ENCODE data around the gene EDRF1. TPM values are rescaled to one million over a fixed set of nuclear protein-coding genes. Genes with fewer than 3 reads are reported as not detected.
"Not testable (repeated sequence)": the region's sequence is repeated elsewhere in the genome, so short reads cannot be mapped to it uniquely, and the experiment has no call there.

EDRF1 gene
- total RNA-seq, 1 experiment from 2014 or later: 63.3 TPM

DNA sequence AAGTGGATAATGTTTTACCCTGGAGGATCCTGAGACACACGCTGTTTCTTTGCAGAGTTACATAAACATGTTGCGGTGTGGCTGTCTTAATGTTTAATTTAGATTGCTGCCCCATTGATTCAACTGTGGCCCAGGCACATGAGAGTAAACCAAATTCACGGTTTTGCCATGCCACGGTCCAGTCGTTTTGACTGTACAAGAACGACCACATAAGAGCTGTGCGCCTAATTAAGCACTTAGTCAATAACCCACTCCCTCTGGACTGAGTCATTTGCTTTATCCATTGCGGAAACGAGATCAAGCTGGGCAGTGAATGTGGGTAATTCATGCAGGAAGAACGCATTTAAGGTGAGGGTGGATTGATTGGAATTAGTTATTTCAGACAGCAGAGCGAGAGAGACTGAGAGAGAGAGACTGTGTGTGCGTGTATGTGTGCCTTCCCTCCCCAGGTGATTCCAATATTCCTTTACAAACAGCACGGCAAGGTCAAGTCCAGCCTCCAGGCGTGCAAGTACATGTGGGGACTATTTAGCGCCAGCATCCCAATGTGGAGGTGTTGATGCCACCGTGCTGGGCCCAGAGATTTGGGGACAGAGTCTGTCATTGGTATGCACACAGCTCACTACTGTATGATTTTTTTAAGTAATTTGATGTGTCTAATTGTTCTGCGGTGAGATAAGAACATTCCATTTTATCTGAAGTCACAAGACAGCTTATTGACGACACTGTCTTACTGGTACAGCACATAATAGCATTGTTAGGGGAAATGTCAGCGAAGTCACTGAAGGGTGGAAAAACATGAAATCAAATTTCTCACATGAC lies 28.1 kb upstream of the EDRF1 start:
- Histone ChIP-seq H3K79me2 (ENCODE audit: low read length) (no peaks in the 10 kb centered on the region), H3K9ac (ENCODE audit: low read length) (no peak overlapping the region), H3K27ac (ENCODE audit: low read length) (no peak overlapping the region), H2AFZ (ENCODE audit: low read length) (no peak overlapping the region), H3K9me3 (ENCODE audit: low read length) (no peaks in the 10 kb centered on the region), H3K36me3 (ENCODE audit: insufficient read depth, low read length) (no peaks in the 10 kb centered on the region), H3K4me1 (ENCODE audit: low read length) (no peaks in the 10 kb centered on the region), H3K27me3 (ENCODE audit: low read length) (no peaks in the 10 kb centered on the region), H3K4me2 (ENCODE audit: low read depth, low read length, poor library complexity, severe bottlenecking) (no peak overlapping the region), H3K4me3 (ENCODE audit: low read length) (no peak overlapping the region), H3K9me2 (replicated peaks; ENCODE audit: insufficient read depth, low read length) (no peaks in the 10 kb centered on the region), H4K20me1 (ENCODE audit: insufficient read depth, low read depth, low read length) (no peaks in the 10 kb centered on the region)
- no peak for DNase-seq

GRCh38 chr10:125692196-125692595 lies 27.3 kb upstream of the EDRF1 start:
- no peaks in the 10 kb centered on the region for H4K20me1 ChIP-seq (ENCODE audit: insufficient read depth, low read depth, low read length)
- H3K4me1 ChIP-seq (ENCODE audit: low read length): no peaks in the 10 kb centered on the region
- no peaks in the 10 kb centered on the region for H3K9me3 ChIP-seq (ENCODE audit: low read length)
- H3K79me2 ChIP-seq (ENCODE audit: low read length): no peaks in the 10 kb centered on the region
- no peak overlapping the region for H2AFZ ChIP-seq (ENCODE audit: low read length)
- no peaks in the 10 kb centered on the region for H3K27me3 ChIP-seq (ENCODE audit: low read length)
- DNase-seq: no peak
- H3K9ac ChIP-seq (ENCODE audit: low read length): no peak overlapping the region
- H3K4me3 ChIP-seq (ENCODE audit: low read length): no peak overlapping the region
- H3K36me3 ChIP-seq (ENCODE audit: insufficient read depth, low read length): no peaks in the 10 kb centered on the region
- no peaks in the 10 kb centered on the region for H3K9me2 ChIP-seq (replicated peaks; ENCODE audit: insufficient read depth, low read length)
- no peak overlapping the region for H3K4me2 ChIP-seq (ENCODE audit: low read depth, low read length, poor library complexity, severe bottlenecking)
- H3K27ac ChIP-seq (ENCODE audit: low read length): no peak overlapping the region

GRCh38 chr10:125692601-125693523 lies 26.6 kb upstream of the EDRF1 start:
- no peaks in the 10 kb centered on the region for H3K9me3 ChIP-seq (ENCODE audit: low read length)
- H3K36me3 ChIP-seq (ENCODE audit: insufficient read depth, low read length): no peaks in the 10 kb centered on the region
- no peak overlapping the region for H2AFZ ChIP-seq (ENCODE audit: low read length)
- no peaks in the 10 kb centered on the region for H3K27me3 ChIP-seq (ENCODE audit: low read length)
- H3K79me2 ChIP-seq (ENCODE audit: low read length): no peaks in the 10 kb centered on the region
- H3K9ac ChIP-seq (ENCODE audit: low read length): no peak overlapping the region
- H3K4me1 ChIP-seq (ENCODE audit: low read length): no peaks in the 10 kb centered on the region
- no peak overlapping the region for H3K4me2 ChIP-seq (ENCODE audit: low read depth, low read length, poor library complexity, severe bottlenecking)
- H4K20me1 ChIP-seq (ENCODE audit: insufficient read depth, low read depth, low read length): no peaks in the 10 kb centered on the region
- no peak overlapping the region for H3K4me3 ChIP-seq (ENCODE audit: low read length)
- DNase-seq: no peak
- no peaks in the 10 kb centered on the region for H3K9me2 ChIP-seq (replicated peaks; ENCODE audit: insufficient read depth, low read length)
- no peak overlapping the region for H3K27ac ChIP-seq (ENCODE audit: low read length)

DNA sequence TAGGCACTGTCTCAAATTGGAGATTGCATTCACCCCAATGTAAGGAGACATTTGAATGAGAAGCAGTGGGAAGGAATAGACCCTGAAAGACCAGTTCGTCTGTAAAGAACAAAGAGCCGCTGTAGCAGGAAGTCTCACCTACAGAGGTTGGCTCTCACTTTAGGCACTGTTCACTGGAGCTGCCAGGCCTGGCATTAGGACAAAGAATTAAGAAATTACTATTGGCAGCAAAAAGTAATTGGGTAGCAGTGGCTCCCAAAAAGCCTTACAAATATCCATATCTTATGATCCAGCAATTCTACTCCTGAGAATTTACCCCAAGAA lies 26.0 kb upstream of the EDRF1 start:
- no peaks in the 10 kb centered on the region for H3K36me3 ChIP-seq (ENCODE audit: insufficient read depth, low read length)
- H3K27me3 ChIP-seq (ENCODE audit: low read length): no peaks in the 10 kb centered on the region
- H3K79me2 ChIP-seq (ENCODE audit: low read length): no peaks in the 10 kb centered on the region
- no peaks in the 10 kb centered on the region for H3K9me3 ChIP-seq (ENCODE audit: low read length)
- no peaks in the 10 kb centered on the region for H4K20me1 ChIP-seq (ENCODE audit: insufficient read depth, low read depth, low read length)
- DNase-seq: no peak
- no peak overlapping the region for H3K27ac ChIP-seq (ENCODE audit: low read length)
- H3K9me2 ChIP-seq (replicated peaks; ENCODE audit: insufficient read depth, low read length): no peaks in the 10 kb centered on the region
- H3K9ac ChIP-seq (ENCODE audit: low read length): no peak overlapping the region
- no peak overlapping the region for H3K4me3 ChIP-seq (ENCODE audit: low read length)
- H3K4me2 ChIP-seq (ENCODE audit: low read depth, low read length, poor library complexity, severe bottlenecking): no peak overlapping the region
- no peak overlapping the region for H2AFZ ChIP-seq (ENCODE audit: low read length)
- no peaks in the 10 kb centered on the region for H3K4me1 ChIP-seq (ENCODE audit: low read length)

GRCh38 chr10:125694883-125695282 lies 24.6 kb upstream of the EDRF1 start:
- no peak overlapping the region for H2AFZ ChIP-seq (ENCODE audit: low read length)
- H4K20me1 ChIP-seq (ENCODE audit: insufficient read depth, low read depth, low read length): no peaks in the 10 kb centered on the region
- H3K9ac ChIP-seq (ENCODE audit: low read length): no peak overlapping the region
- H3K9me3 ChIP-seq (ENCODE audit: low read length): no peaks in the 10 kb centered on the region
- H3K36me3 ChIP-seq (ENCODE audit: insufficient read depth, low read length): no peaks in the 10 kb centered on the region
- peaks cover 6% of the 10 kb centered on the region for H3K4me1 ChIP-seq (ENCODE audit: low read length)
- no peaks in the 10 kb centered on the region for H3K27me3 ChIP-seq (ENCODE audit: low read length)
- H3K27ac ChIP-seq (ENCODE audit: low read length): no peak overlapping the region
- DNase-seq: no peak
- no peak overlapping the region for H3K4me2 ChIP-seq (ENCODE audit: low read depth, low read length, poor library complexity, severe bottlenecking)
- H3K4me3 ChIP-seq (ENCODE audit: low read length): no peak overlapping the region
- H3K79me2 ChIP-seq (ENCODE audit: low read length): no peaks in the 10 kb centered on the region
- no peaks in the 10 kb centered on the region for H3K9me2 ChIP-seq (replicated peaks; ENCODE audit: insufficient read depth, low read length)

- H3K4me1 ChIP-seq (ENCODE audit: low read length); H3K4me2 ChIP-seq (ENCODE audit: low read depth, low read length, poor library complexity, severe bottlenecking); H2AFZ ChIP-seq (ENCODE audit: low read length); H3K36me3 ChIP-seq (ENCODE audit: insufficient read depth, low read length); H3K9ac ChIP-seq (ENCODE audit: low read length); H4K20me1 ChIP-seq (ENCODE audit: insufficient read depth, low read depth, low read length); H3K4me3 ChIP-seq (ENCODE audit: low read length); H3K27ac ChIP-seq (ENCODE audit: low read length); H3K79me2 ChIP-seq (ENCODE audit: low read length); H3K9me3 ChIP-seq (ENCODE audit: low read length); DNase-seq; H3K9me2 ChIP-seq (replicated peaks; ENCODE audit: insufficient read depth, low read length); H3K27me3 ChIP-seq (ENCODE audit: low read length): not testable (repeated sequence)
Observed at GRCh38 chr10:125696884-125697283, 22.6 kb upstream of the EDRF1 start.

DNA sequence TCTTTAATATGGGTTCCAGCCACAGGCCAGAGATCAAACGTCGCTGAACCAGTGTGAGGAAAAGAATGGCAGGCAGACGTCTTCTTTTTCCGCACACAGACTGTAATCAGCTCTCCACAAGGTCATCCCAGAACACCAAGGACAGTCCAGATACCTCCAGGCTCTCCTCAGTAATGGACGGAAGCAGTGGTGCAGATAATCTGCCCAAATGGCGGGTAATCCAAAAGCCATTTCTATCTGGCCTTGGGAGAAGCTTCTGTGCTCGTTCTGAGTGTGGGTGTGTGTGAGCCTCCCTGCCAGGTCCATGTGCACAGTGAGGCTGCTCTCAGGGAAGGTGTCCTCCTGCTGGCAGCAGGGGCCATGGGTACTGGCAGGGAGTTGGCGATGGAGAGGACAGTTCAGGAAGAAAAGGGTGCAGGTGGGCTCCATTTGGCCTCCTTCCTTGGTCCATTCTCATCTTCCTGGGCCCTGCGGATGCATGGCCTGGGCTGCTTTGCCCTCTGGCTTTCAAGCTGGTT lies 21.0 kb upstream of the EDRF1 start:
- Histone ChIP-seq H3K4me2 (ENCODE audit: low read depth, low read length, poor library complexity, severe bottlenecking) (no peak overlapping the region), H4K20me1 (ENCODE audit: insufficient read depth, low read depth, low read length) (no peaks in the 10 kb centered on the region), H3K4me3 (ENCODE audit: low read length) (no peak overlapping the region), H3K9ac (ENCODE audit: low read length) (no peak overlapping the region), H3K79me2 (ENCODE audit: low read length) (no peaks in the 10 kb centered on the region), H3K27ac (ENCODE audit: low read length) (no peak overlapping the region), H3K4me1 (ENCODE audit: low read length) (peaks cover 9% of the 10 kb centered on the region), H3K9me3 (ENCODE audit: low read length) (no peaks in the 10 kb centered on the region), H3K36me3 (ENCODE audit: insufficient read depth, low read length) (no peaks in the 10 kb centered on the region), H2AFZ (ENCODE audit: low read length) (no peak overlapping the region), H3K27me3 (ENCODE audit: low read length) (no peaks in the 10 kb centered on the region), H3K9me2 (replicated peaks; ENCODE audit: insufficient read depth, low read length) (no peaks in the 10 kb centered on the region)
- no peak for DNase-seq

- Histone ChIP-seq H3K9ac (ENCODE audit: low read length) (no peak overlapping the region), H3K4me3 (ENCODE audit: low read length) (no peak overlapping the region), H3K27me3 (ENCODE audit: low read length) (no peaks in the 10 kb centered on the region), H3K9me2 (replicated peaks; ENCODE audit: insufficient read depth, low read length) (no peaks in the 10 kb centered on the region), H3K79me2 (ENCODE audit: low read length) (no peaks in the 10 kb centered on the region), H4K20me1 (ENCODE audit: insufficient read depth, low read depth, low read length) (no peaks in the 10 kb centered on the region), H3K9me3 (ENCODE audit: low read length) (no peaks in the 10 kb centered on the region), H2AFZ (ENCODE audit: low read length) (0 out of 2 replicates have a peak overlapping the region, but pooled peaks have one; percentile 8), H3K27ac (ENCODE audit: low read length) (no peak overlapping the region), H3K4me2 (ENCODE audit: low read depth, low read length, poor library complexity, severe bottlenecking) (no peak overlapping the region), H3K4me1 (ENCODE audit: low read length) (peaks cover 9% of the 10 kb centered on the region), H3K36me3 (ENCODE audit: insufficient read depth, low read length) (no peaks in the 10 kb centered on the region)
- no peak for DNase-seq
Observed at GRCh38 chr10:125699562-125700143, 19.9 kb upstream of the EDRF1 start.
